GM12864 (cell line): ENCODE data around the gene PDIA5.

Experiments used
- DNase-seq: peaks from one replicate; pipeline ENCODE4 v3.0.0-alpha.2; 2011; ENCODE audit warnings: low read depth
- H3K4me3 ChIP-seq: 2 replicates; pipeline ENCODE4 v1.5.1; 2011; ENCODE audit warnings: mild to moderate bottlenecking, low read depth, low read length, control low read depth
- TF ChIP-seq, protein P1 (sequence below): IDR thresholded peaks from 2 replicates; pipeline ENCODE4 v1.5.1; 2011; ENCODE audit warnings: low read depth, mild to moderate bottlenecking, moderate library complexity, low read length, control low read depth, inconsistent platforms; ENCODE audit errors: missing control alignments

The PDIA5 gene

DNA sequence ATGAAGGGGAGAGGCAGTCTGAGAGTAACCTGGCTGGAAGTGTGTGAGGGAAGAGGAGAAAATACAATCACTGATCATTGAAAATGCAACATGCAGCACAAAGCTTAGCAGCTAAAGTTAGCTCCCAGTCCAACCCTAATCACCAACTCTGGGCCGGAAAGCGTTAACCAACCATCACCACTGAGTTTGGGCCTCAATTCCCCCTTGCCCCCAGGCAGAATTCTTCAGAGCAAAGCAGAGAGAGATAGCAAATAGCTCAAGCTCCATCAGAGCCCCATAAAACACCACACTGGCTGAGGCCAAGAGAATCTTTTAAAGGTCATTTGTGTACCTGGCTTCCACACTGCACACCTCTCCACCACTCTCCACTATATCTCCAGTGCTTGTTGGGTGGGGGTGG, 16.2 kb upstream of the PDIA5 start:
- no peak overlapping the region for H3K4me3 ChIP-seq
- TF ChIP-seq, protein P1, sequence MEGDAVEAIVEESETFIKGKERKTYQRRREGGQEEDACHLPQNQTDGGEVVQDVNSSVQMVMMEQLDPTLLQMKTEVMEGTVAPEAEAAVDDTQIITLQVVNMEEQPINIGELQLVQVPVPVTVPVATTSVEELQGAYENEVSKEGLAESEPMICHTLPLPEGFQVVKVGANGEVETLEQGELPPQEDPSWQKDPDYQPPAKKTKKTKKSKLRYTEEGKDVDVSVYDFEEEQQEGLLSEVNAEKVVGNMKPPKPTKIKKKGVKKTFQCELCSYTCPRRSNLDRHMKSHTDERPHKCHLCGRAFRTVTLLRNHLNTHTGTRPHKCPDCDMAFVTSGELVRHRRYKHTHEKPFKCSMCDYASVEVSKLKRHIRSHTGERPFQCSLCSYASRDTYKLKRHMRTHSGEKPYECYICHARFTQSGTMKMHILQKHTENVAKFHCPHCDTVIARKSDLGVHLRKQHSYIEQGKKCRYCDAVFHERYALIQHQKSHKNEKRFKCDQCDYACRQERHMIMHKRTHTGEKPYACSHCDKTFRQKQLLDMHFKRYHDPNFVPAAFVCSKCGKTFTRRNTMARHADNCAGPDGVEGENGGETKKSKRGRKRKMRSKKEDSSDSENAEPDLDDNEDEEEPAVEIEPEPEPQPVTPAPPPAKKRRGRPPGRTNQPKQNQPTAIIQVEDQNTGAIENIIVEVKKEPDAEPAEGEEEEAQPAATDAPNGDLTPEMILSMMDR = no peak
- DNase-seq = no peak

DNA sequence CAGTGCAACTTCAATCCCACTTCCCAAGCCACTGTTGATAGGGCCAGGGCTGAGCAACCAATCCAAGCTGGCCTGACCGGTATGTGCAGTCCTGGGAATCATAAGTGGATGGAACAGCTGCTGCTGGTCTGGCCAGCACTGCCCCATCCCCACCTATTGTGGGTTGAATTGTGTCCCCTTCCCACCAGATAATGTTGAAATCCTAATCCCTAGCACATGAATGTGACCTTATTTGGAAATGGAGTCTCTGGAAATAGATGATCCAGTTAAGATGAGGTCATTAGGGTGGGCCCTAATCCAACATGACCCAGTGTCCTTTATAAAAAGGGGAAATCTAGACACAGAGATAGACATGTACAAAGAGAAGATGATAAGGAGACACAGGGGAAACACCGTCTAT, 13.7 kb upstream of the PDIA5 start:
- H3K4me3 ChIP-seq = no peak overlapping the region
- DNase-seq = no peak
- TF ChIP-seq, protein P1 = no peak

DNA sequence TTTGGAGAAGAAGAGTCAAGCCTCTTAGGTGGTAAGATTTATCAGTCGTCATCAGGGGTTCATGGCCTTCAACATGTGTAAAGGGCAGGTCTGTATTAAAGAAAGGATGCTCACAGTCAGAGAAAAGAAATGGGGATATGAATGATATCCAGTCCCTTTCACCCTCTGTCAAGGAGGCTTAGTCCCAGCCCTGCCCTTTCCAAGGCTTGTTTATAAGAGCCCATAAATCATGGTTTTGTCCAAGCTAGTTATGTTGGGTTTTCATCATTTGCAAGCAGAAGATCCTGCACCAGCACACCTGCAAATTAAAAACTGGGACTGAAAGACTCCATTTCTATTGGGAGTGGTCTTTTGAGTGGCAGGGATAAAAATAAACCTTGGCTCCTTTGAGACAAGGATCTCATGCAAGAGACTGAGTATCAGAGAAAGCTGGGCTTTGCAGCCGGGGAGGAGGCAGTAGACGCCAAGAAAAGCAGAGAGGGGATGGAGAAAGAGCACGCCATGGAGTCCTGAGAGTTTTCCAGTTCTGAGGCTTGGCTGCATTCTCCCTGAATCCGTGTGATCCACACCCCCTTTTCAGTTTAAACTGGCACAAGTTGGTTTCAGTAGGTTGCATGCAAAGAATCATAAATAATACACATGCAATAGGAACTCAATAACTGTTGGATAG, 12.6 kb upstream of the PDIA5 start:
- TF ChIP-seq, protein P1 = no peak
- H3K4me3 ChIP-seq = no peak overlapping the region
- DNase-seq = no peak

DNA sequence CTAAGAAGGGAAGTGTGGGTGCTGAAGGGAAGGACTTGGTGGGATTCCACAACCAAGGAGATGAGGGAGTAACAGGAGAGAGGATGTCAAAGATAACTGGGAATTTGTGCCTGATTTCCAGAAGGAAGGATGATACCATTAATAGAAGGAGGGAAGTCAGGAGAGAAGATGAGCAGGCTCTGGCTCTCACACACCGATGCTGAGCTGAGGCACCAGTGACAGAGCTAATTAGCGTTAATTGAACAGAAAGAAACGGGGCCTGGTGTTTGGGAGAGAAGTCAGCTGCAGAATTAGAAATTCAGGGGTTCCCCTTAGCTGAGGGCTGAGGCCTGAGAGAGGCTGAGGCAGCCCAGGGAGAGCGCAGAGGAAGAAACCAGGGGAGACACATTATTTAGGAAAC, 11.9 kb upstream of the PDIA5 start:
- no peak for DNase-seq
- H3K4me3 ChIP-seq = no peak overlapping the region
- TF ChIP-seq, protein P1 = no peak

DNA sequence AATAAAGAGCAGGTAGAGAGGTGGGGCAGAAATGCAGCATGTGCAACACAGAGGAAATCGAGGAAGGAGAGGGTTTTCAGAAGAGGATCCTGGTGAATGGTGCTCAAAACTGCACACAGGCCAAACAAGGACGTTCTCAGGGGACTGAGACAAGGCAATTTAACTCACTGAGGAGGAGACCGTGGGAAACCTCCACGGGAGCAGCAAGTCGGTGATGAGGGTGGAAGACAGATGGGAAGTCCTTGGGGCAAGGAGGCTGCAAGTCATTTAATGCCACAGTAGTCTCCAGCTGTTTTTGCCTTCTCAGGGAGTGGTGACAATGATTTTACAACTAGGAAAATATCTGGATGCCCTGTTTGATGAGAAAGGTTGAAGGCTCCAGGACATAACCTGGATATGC, 11.5 kb upstream of the PDIA5 start:
- DNase-seq = no peak
- H3K4me3 ChIP-seq = no peak overlapping the region
- TF ChIP-seq, protein P1 = no peak

DNA sequence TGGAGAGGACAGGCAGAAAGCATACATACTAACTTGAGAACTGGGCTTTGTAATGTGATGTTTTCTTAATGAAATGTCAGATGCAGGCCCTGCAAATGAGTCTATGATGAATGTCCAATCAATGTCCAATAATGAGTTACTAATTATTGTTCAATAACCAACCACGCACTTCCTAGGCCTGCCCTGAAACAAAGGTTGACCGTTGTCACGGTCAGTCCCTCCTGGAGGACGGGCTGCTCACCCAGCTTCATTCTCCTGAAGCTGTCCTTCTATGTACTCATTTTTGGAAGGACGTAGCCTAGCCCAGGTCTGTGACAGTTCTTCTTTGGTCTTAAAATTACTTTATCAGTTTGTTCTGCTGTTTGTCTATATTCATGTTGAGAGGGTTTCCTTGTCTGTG, 8.3 kb upstream of the PDIA5 start:
- no peak overlapping the region for H3K4me3 ChIP-seq
- TF ChIP-seq, protein P1 = no peak
- no peak for DNase-seq

DNA sequence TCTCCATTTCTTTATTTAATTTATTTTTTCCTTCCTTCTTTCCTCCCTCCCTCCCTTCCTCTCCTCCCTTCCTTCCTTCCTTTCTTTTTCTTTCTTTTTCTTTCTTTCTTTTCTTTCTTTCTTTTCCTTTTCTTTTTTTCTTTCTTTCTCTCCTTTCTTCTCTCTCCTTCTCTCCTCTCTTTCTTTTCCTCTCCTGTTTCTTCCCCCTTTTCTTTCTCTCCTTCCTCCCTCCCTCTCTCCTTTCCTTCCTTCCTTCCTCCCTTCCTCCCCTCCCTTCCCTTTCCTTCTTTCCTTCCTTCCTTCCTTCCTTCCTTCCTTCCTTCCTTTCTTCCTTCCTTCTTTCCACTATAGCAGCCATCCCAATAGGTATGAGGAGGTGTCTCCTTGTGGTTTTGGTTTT, 6.8 kb upstream of the PDIA5 start:
- TF ChIP-seq, protein P1 = no peak
- no peak for DNase-seq
- no peak overlapping the region for H3K4me3 ChIP-seq
